Stimulated activated CD8-positive, alpha-beta memory T cell treated with anti-CD3 and anti-CD28 coated beads, Interleukin-2, amount 100 ng/mL, for 48 hours (primary cell): ENCODE results near the gene DFFB.

ENCODE experiments used
- DNase-seq, 2 donors: peaks; one replicate each; pipeline ENCODE4 v3.0.0-alpha.2; 2020; ENCODE audit warnings: low read depth in 2 of 2

DFFB gene

DNA sequence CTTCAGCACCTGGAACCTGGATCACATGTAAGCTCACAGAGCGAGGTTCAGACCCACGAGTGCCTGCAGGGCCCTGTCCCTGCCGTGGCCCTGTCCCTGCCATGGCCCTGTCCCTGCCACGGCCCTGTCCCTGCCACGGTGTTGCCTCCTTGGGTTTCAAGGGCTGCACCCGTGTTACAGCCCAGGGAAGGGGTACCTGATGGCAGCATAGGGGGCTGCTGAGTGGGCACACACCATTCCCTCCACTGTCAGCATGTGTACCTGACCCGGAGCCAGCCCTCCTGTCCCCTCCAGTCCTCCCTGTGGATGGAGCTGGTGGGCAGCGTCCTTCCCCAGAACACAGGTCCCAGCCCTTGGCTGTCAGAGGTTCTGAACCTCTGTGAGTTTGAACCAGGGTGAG lies 15.3 kb downstream of the DFFB start:
- DNase-seq = no peak

DNA sequence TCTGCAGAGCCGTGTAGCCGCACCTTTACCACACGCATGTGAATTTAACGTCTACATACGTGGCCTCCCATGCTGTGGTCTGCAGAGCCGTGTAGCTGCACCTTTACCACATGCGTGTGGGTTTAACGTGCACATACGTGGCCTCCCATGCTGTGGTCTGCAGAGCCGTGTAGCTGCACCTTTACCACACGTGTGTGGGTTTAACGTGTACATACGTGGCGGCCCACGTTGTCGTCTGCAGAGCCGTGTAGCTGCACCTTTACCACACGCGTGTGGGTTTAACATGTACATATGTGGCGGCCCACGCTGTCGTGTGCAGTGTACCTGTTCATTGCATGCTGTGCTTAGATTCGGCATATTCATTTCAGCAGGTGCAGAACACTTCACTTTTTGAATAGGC lies 17.5 kb downstream of the DFFB start:
- no peak for DNase-seq

GRCh38 chr1:3876716-3877115 lies 19.4 kb downstream of the DFFB start:
- DNase-seq = no peak

DNA sequence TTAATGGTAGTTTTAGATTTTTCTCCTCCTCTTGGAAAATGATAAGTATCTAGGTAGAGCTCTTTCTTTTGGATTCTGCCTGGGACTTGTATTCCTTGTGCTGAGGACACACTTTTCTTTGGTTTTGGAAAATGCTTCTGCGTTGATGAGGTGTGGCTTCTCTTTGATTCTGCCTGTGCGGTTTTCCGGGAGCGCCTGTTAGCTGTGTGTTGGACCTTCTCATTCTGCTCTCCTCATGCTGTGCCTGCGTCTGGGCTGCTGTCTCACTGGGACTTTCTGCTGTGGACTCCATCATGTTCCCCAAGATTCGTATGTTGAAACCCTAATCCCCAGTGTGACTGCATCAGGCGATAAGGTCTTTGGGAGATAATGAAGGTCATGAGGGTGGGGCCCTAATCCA lies 21.8 kb downstream of the DFFB start:
- no peak for DNase-seq

DNA sequence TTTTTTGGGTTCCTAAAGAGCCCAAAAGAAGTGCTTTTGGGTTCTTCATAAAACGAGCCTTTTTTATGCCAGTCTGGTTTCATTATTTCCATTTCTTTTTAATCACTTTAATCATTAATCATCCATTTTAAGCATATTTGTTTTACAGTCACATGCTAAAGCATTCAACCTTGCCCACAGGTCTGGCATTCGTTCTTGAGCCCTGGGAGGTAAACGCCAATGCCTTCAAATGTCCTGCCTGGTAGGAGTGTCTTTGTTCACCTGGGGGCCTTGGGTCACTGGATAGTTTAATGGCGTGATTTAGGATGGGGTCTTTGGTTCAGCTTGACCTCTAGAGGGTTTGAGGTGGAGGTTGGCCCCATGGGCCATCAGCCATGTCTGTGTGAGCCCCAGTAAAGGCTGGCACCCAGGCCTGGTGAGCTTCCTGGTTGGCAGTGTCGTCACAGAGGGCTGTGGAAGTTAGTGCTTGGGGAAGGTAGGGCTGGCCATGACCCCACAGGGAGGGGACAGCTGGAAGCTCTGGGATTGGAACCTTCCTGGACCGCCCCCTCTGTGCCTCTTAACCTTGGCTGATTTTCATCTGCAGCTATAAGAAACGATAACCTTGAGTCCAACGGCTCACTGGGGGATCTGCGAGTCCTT lies 22.6 kb downstream of the DFFB start:
- no peak for DNase-seq

- no peak for DNase-seq
Measured at GRCh38 chr1:3880429-3881192, 23.3 kb downstream of the DFFB start.

DNA sequence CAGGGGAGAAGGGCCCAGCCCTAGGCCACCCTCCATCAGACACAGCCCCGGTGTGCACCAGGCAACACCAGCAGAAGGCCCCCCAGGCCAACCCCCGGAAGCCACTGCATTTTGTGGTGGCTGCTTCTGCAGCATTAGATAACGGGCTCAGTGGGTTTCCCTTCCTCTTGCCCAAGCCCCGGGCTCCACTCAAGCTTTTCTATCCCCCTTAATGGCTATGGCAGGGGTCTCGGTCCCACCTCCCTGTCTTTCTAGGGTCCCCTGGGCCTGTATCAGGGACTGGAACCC lies 23.9 kb downstream of the DFFB start:
- DNase-seq = no peak

- no peak for DNase-seq
Measured at GRCh38 chr1:3883194-3883925, 26.1 kb downstream of the DFFB start.

GRCh38 chr1:3884966-3885365 lies 27.7 kb downstream of the DFFB start:
- DNase-seq = no peak

- DNase-seq = no peak
Measured at GRCh38 chr1:3885611-3886010, 28.3 kb downstream of the DFFB start.

DNA sequence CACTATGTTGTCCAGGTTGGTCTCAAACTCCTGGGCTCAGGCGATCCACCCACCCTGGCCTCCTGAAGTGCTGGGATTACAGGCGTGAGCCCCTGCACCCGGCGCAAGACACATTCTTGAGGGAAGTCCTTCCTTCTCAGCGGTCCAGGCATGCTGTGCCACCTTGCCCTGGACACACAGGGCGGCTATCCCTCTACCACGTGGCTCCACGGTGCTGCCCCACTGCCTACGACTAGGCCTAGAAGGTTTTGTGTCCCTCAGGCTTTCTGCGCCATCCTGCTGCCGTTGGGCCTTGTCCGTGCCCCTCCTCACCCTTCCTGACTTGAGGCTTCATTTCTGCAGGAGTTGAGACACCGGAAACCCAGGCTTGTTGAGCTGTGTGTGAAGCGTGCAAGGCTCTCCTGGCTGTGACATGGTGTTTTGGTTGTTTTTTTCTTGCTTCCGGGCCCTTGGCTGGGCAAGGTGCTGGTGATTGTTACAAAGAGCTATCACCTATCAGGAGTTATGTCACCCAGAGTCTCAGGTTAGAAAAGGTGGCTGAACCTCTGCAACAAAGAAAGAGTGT lies 28.9 kb downstream of the DFFB start:
- DNase-seq = no peak

- no peak for DNase-seq
Measured at GRCh38 chr1:3886691-3887090, 29.4 kb downstream of the DFFB start.

- DNase-seq = no peak
Measured at GRCh38 chr1:3888301-3888700, 31.0 kb downstream of the DFFB start.

GRCh38 chr1:3889936-3890335 lies 32.7 kb downstream of the DFFB start:
- no peak for DNase-seq

GRCh38 chr1:3890389-3891328 lies 33.4 kb downstream of the DFFB start:
- DNase-seq = no peak

DNA sequence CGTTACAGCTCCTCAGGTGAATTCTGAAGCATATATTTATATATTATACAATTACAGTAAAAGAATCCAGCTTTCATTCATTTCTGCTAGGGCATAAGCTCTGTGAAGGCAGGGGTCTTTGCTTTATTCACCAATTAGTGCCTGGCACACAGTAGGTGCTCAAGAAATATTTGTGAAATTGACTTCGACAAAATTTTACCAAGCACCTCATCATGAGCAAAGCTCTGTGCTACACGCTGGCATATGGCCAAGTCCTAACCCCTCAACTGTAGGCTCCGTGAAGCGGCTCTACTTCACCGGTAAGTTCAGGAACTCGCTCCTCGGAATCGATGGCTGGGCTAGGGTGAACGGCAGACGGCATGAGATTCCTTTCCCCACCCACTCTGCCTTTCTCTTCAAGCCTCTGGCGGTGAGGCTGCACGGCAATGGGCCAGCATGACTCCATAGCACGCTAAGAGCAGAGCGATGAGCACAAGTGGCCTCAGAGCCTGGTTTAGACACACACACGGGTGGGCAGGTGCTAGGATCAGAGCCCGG lies 34.1 kb downstream of the DFFB start:
- DNase-seq = no peak

- no peak for DNase-seq
Measured at GRCh38 chr1:3892748-3893147, 35.5 kb downstream of the DFFB start.

DNA sequence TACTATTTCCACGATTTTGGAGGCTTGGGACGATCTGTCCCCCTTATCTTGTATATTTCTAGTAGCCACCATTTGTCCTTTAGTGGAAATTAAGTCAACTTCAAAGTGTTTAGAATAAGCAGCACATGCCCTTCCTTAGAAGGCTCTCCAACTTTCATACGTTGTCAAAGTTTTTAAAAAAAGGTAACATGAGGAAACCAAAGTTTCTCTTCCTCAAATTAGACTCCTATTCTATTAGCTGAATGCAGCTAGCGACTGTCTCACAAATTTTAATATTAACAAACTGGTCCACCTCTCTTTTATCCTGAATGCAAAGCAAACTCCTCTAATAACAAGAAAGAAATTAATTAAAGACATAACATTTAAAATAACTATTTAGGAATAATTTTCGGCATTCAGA lies 35.9 kb downstream of the DFFB start:
- DNase-seq = no peak

GRCh38 chr1:3894626-3895278 lies 37.5 kb downstream of the DFFB start:
- DNase-seq = no peak

DNA sequence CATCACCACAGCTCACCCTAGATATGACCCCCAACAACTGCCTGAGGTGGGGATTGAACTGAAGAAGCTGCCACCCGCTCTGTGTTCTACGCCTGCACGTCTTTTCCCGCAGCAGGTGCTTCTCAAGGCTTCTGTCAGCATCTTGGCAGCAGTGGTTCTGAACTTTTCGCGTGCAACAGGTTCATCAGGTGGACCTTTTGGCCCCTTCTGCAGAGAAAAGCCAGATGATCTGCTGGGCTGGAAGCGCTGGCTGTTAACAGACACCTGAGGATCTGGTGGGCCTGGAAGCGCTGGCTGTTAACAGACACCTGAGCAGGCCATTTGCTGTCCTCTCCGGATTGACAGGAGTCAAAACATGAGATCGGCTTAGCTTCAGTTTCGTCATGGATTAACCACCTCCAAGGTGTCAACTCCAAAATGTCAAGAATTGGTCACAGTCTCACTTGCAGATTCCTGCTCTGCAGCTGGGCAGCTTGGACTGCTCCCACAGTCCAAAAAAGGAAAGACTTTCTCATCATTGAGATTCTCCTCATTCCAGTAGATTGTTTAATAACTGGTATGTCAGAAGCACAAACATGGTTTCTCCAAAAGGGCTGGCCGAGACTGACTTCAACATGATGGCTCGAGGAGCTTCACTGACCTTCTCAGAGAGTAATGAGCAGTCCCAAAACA lies 38.1 kb downstream of the DFFB start:
- no peak for DNase-seq
